HepG2 (cell line): ENCODE results near the gene PAFAH1B1. TPM values are rescaled to one million over a fixed set of nuclear protein-coding genes. Genes with fewer than 3 reads are reported as not detected.
A peak's percentile ranks its signal among the peaks of the same experiment; 100 is the strongest.

Source experiments
- ATAC-seq: fragments of 200-7000 bp; cut with Tn5 transposase; 3 replicates; pipeline ENCODE4 v1.9.1; 2020; ENCODE audit warnings: mild to moderate bottlenecking, moderate library complexity
- BruUV-seq: library from RNA; stranded (reverse); fragments of 400-500 nt; replicated peaks from 2 replicates; lab custom pipeline; 2021; lab: Mats Ljungman, UMichigan
- CTCF ChIA-PET: fragments of 300-600 bp; formaldehyde crosslinking; extraction: SDS; loops from one replicate; lab custom pipeline; 2021; ENCODE audit warnings: low total read pairs, inconsistent platforms, low intra/inter-chr PET ratio; lab: Yijun Ruan, JAX
- POLR2A ChIA-PET: fragments of 350-600 bp; sonication (Branson Sonifier 250); formaldehyde crosslinking; loops from one replicate; lab custom pipeline; 2020; ENCODE audit warnings: antibody characterized with exemption, inconsistent platforms; lab: Yijun Ruan, JAX
- DNase-seq: peaks from one replicate; pipeline ENCODE4 v3.0.0-alpha.2; 2015; ENCODE audit warnings: low spot score
- FAIRE-seq: peaks from 3 replicates; lab custom pipeline; 2011; peaks lifted over from hg19 to GRCh38; lab: Jason Lieb, UNC
- H2AFZ ChIP-seq: one replicate; pipeline ENCODE4 v1.6.1; 2011; ENCODE audit warnings: low read length, inconsistent platforms
- H3K27ac ChIP-seq: fragments of 300-600 bp; 3 replicates; pipeline ENCODE4 v1.8.0; 2011; ENCODE audit warnings: mixed run types, mild to moderate bottlenecking, mixed read lengths, low read length, inconsistent platforms; ENCODE audit not compliant: insufficient read depth; ENCODE audit errors: extremely low read length
- H3K27me3 ChIP-seq, 2 experiments: fragments of 200-600 bp in 1 of 2; 2 replicates in 1 of 2; 3 replicates in 1 of 2; pipeline versions ENCODE4 v1.6.0 to v1.8.0; 2011; ENCODE audit warnings: low read length in 2 of 2, mild to moderate bottlenecking in 2 of 2, moderate library complexity in 2 of 2, inconsistent platforms in 1 of 2; ENCODE audit not compliant: insufficient read depth in 2 of 2, control insufficient read depth in 1 of 2
- H3K36me3 ChIP-seq, 2 experiments: fragments of 200-600 bp in 1 of 2; replicated peaks in 1 of 2; 2 replicates in 1 of 2; 3 replicates in 1 of 2; pipeline versions ENCODE4 v1.5.1 to v1.8.0; 2011; ENCODE audit warnings: low read length in 2 of 2, inconsistent platforms in 1 of 2; ENCODE audit not compliant: insufficient read depth in 2 of 2, control insufficient read depth in 1 of 2
- H3K4me1 ChIP-seq: 2 replicates; pipeline ENCODE4 v1.5.1; 2012; ENCODE audit warnings: low read length, inconsistent platforms; ENCODE audit not compliant: insufficient read depth
- H3K4me2 ChIP-seq: 2 replicates; pipeline ENCODE4 v1.6.0; 2011; ENCODE audit warnings: low read depth, low read length, inconsistent platforms
- H3K4me3 ChIP-seq, 3 experiments: fragments of 200-600 bp in 1 of 3; sonication (generic), shearing (Covaris generic) in 1 of 3; replicated peaks in 1 of 3; 2 replicates each; pipeline ENCODE4 v1.5.1; 2011 to 2016; ENCODE audit warnings: low read length in 3 of 3, inconsistent platforms in 2 of 3, low read depth in 2 of 3, mild to moderate bottlenecking in 2 of 3, control low read depth in 1 of 3, mixed read lengths in 1 of 3; ENCODE audit not compliant: insufficient read depth in 1 of 3
- H3K79me2 ChIP-seq: one replicate; pipeline ENCODE4 v1.6.1; 2011; ENCODE audit warnings: low read length, inconsistent platforms; ENCODE audit not compliant: insufficient read depth
- H3K9ac ChIP-seq: 2 replicates; pipeline ENCODE4 v1.6.0; 2011; ENCODE audit warnings: mild to moderate bottlenecking, low read depth, low read length, inconsistent platforms; ENCODE audit not compliant: insufficient read depth
- H3K9me3 ChIP-seq: 2 replicates; pipeline ENCODE4 v1.5.1; 2012; ENCODE audit warnings: mild to moderate bottlenecking, low read length
- H4K20me1 ChIP-seq: 2 replicates; pipeline ENCODE4 v1.6.0; 2011; ENCODE audit warnings: inconsistent platforms, mild to moderate bottlenecking, low read length, moderate library complexity; ENCODE audit not compliant: insufficient read depth
- ATF1 ChIP-seq: IDR thresholded peaks from 2 replicates; pipeline ENCODE4 v1.6.1; 2016; ENCODE audit warnings: mild to moderate bottlenecking, control low read depth
- FOXJ3 ChIP-seq: sonication (generic); formaldehyde crosslinking; IDR thresholded peaks from 2 replicates; pipeline ENCODE4 v1.4.0; 2020; ENCODE audit warnings: missing genetic modification reagents, mild to moderate bottlenecking, borderline replicate concordance
- HNF4A ChIP-seq: sonication (generic); formaldehyde crosslinking; IDR thresholded peaks from 2 replicates; pipeline ENCODE4 v1.4.0; 2020; ENCODE audit warnings: missing genetic modification reagents
- HNF4G ChIP-seq, 2 experiments: sonication (generic) in 1 of 2; formaldehyde crosslinking in 1 of 2; IDR thresholded peaks; 2 replicates each; pipeline versions ENCODE4 v1.4.0 to v1.6.1; 2011 to 2020; ENCODE audit warnings: borderline replicate concordance in 2 of 2, low read depth in 2 of 2, mild to moderate bottlenecking in 2 of 2, low read length in 1 of 2, missing genetic modification reagents in 1 of 2, moderate library complexity in 1 of 2
- HNRNPLL ChIP-seq: fragments of 200-400 bp; formaldehyde crosslinking; IDR thresholded peaks from 2 replicates; pipeline ENCODE4 v1.6.1; 2017; ENCODE audit warnings: mild to moderate bottlenecking, low read depth, low read length; ENCODE audit not compliant: poor library complexity, severe bottlenecking
- ISX ChIP-seq: sonication (generic); formaldehyde crosslinking; conservative IDR thresholded peaks from 2 replicates; pipeline ENCODE4 v1.5.0; 2020; ENCODE audit warnings: missing genetic modification reagents
- MIER2 ChIP-seq: IDR thresholded peaks from 2 replicates; pipeline ENCODE4 v1.6.1; 2016; ENCODE audit warnings: missing biosample characterization, missing genetic modification reagents
- NFYC ChIP-seq: IDR thresholded peaks from 2 replicates; pipeline ENCODE4 v1.6.1; 2016; ENCODE audit warnings: missing genetic modification reagents, missing compliant biosample characterization
- ZFP36L2 ChIP-seq: sonication (generic); formaldehyde crosslinking; IDR thresholded peaks from 2 replicates; pipeline ENCODE4 v1.4.0; 2020; ENCODE audit warnings: missing genetic modification reagents
- ZNF552 ChIP-seq: sonication (generic); formaldehyde crosslinking; IDR thresholded peaks from 2 replicates; pipeline ENCODE4 v1.9.0; 2022; ENCODE audit warnings: missing genetic modification reagents, mild to moderate bottlenecking, borderline replicate concordance
- ZNF709 ChIP-seq: sonication (generic); formaldehyde crosslinking; IDR thresholded peaks from 2 replicates; pipeline ENCODE4 v1.5.0; 2020; ENCODE audit warnings: mild to moderate bottlenecking, missing genetic modification reagents
- WGBS: methylation state at CpG from one replicate; pipeline ENCODE4 v1.1.6; 2017; ENCODE audit warnings: low lambda C conversion rate; 5-methylcytosine and 5-hydroxymethylcytosine counted together
- in situ Hi-C: cut with HindIII; loops from 2 replicates; pipeline ENCODE4 v1.10.0; 2017; ENCODE audit warnings: low pct_unique_long_range_greater_than_20kb; ENCODE audit not compliant: extremely low pct_ligation_motif_present
- intact Hi-C: fragments of 100-400 bp; cut with micrococcal nuclease; formaldehyde crosslinking; loops from one replicate; pipeline ENCODE4 v1.10.0; 2022; ENCODE audit not compliant: unreplicated experiment
- polyA plus RNA-seq, 8 experiments: library from polyadenylated mRNA; depleted of rRNA in 3 of 8; stranded (reverse) in 7 of 8; unstranded in 1 of 8; fragments of >200 nt; fragmentation: Illumina TruSeq in 4 of 8; extraction: Trizol in 4 of 8; gene quantifications; 2 replicates each; pipeline versions ENCODE4 v1.2.1 to v1.2.3, GENCODE V29; 2011 to 2016; ENCODE audit warnings: low read depth in 4 of 8, missing spikeins in 1 of 8, mixed read lengths in 1 of 8; ENCODE audit not compliant: insufficient read depth in 1 of 8
- total RNA-seq, 5 experiments: library from RNA; depleted of rRNA; stranded (reverse); fragments of >200 nt; fragmentation: Illumina TruSeq; extraction: Trizol; gene quantifications; 2 replicates each; pipeline ENCODE4 v1.2.3, GENCODE V29; 2016; ENCODE audit warnings: low read depth in 1 of 5
- TF ChIP-seq, protein P1 (sequence below): sonication (generic); formaldehyde crosslinking; IDR thresholded peaks from 2 replicates; pipeline ENCODE4 v1.8.0; 2022; ENCODE audit warnings: mild to moderate bottlenecking, missing genetic modification reagents, moderate library complexity
- TF ChIP-seq, protein P2 (sequence below): sonication (generic); formaldehyde crosslinking; IDR thresholded peaks from 2 replicates; pipeline ENCODE4 v1.4.0; 2020; ENCODE audit warnings: mild to moderate bottlenecking, missing genetic modification reagents
- TF ChIP-seq, protein P3 (sequence below): sonication (generic); formaldehyde crosslinking; IDR thresholded peaks from 2 replicates; pipeline ENCODE4 v1.4.0; 2020; ENCODE audit warnings: missing genetic modification reagents, borderline replicate concordance

The PAFAH1B1 gene
- total and polyA plus RNA-seq, 2 of the 13 experiments (the other 11 are each of a cell fraction or from before 2014, with no cell fraction given), result 46.0 to 64.9 TPM

DNA sequence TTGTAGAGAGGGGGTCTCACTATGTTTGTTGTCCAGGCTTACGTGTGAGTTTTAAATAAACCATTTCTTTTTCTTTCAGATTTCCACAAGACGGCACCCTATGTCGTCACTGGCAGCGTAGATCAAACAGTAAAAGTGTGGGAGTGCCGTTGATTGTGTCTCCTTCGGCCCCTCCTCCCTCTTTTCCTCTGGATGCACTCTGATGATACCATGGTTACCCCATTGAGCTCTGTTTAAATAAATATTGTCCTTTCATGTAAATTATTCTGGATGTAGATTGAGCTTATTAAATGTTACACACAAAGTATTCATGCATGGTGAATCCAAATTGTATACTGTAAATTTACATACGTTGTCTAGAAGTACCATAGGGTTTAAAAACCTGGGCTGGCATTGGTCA lies 88.2 kb downstream of the PAFAH1B1 start:
- no peak for DNase-seq
- BruUV-seq, result no TSS peak
- 94% methylated on average over 7 of the region's 7 CpGs for WGBS

DNA sequence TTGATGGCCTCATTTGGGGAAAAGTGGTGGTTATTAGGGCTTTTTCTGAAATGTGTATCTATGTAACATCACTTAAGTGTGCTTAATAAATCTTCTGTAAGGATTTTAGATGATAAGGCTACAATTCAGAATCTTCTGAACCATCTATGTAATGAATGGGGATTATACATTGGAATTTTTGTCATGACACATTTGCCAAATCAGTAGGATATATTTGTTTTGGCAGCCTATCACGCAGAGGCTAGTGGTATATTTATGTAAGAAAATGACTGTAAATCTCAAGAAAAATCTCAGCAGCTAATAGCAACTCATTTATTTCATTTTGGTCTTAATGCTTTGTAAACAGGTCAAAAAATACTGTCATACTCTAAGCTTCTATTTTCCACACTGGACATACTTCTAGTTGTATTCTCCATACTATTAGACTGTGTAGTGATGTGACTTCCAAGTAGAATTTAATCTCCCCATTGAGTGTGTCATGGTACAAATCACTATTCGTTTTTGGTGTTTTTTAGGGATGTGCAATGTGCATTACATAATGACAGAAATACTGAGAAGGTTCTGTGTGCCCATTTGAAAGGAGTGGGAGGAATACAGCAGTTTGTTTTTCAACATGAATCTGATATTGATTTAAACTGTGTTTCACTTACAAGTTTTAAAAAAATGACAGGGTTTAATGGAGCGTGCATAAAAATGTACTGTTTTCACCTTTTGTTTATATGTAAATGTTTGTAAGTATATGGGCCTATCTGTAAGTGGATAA lies 88.9 kb downstream of the PAFAH1B1 start:
- no peak for FAIRE-seq
- CTCF ChIA-PET, result no interaction called here
- no peak for TF ChIP-seq ZNF552 (CRISPR knock-in tag)
- no peak for TF ChIP-seq HNF4G (IDR thresholded peaks at IDR 0.05; ENCODE audit: borderline replicate concordance, low read depth, low read length)
- TF ChIP-seq HNF4G (CRISPR knock-in tag; IDR thresholded peaks at IDR 0.05; ENCODE audit: borderline replicate concordance, low read depth), result no peak
- no peak for TF ChIP-seq HNRNPLL
- TF ChIP-seq, protein P1, sequence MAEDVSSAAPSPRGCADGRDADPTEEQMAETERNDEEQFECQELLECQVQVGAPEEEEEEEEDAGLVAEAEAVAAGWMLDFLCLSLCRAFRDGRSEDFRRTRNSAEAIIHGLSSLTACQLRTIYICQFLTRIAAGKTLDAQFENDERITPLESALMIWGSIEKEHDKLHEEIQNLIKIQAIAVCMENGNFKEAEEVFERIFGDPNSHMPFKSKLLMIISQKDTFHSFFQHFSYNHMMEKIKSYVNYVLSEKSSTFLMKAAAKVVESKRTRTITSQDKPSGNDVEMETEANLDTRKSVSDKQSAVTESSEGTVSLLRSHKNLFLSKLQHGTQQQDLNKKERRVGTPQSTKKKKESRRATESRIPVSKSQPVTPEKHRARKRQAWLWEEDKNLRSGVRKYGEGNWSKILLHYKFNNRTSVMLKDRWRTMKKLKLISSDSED, result no peak
- TF ChIP-seq ZFP36L2 (CRISPR knock-in tag), result no peak
- no peak for TF ChIP-seq ISX (CRISPR knock-in tag)
- no peak for TF ChIP-seq NFYC (CRISPR knock-in tag)
- TF ChIP-seq, protein P2, sequence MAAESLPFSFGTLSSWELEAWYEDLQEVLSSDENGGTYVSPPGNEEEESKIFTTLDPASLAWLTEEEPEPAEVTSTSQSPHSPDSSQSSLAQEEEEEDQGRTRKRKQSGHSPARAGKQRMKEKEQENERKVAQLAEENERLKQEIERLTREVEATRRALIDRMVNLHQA (CRISPR knock-in tag), result no peak
- TF ChIP-seq FOXJ3 (CRISPR knock-in tag), result no peak
- no peak for TF ChIP-seq HNF4A
- TF ChIP-seq MIER2 (CRISPR knock-in tag), result no peak
- no peak for TF ChIP-seq ZNF709 (CRISPR knock-in tag)
- TF ChIP-seq ATF1 (CRISPR knock-in tag), result no peak

More for the DNA sequence above, 88.2 kb downstream of the PAFAH1B1 start:
- H3K27ac ChIP-seq, result no peak overlapping the region
- H3K79me2 ChIP-seq, result no peaks in the 10 kb centered on the region
- no peak overlapping the region for H3K4me3 ChIP-seq
- H3K4me1 ChIP-seq, result no peaks in the 10 kb centered on the region
- FAIRE-seq (no peak), ATAC-seq (no peak)
- no peak overlapping the region for H2AFZ ChIP-seq
- intact Hi-C loops (no loop called here), in situ Hi-C loops (no loop called here)
- POLR2A ChIA-PET, result no interaction called here
- H3K9ac ChIP-seq, result no peak overlapping the region
- CTCF ChIA-PET, result no interaction called here
- H4K20me1 ChIP-seq, result no peaks in the 10 kb centered on the region
- TF ChIP-seq, protein P3, sequence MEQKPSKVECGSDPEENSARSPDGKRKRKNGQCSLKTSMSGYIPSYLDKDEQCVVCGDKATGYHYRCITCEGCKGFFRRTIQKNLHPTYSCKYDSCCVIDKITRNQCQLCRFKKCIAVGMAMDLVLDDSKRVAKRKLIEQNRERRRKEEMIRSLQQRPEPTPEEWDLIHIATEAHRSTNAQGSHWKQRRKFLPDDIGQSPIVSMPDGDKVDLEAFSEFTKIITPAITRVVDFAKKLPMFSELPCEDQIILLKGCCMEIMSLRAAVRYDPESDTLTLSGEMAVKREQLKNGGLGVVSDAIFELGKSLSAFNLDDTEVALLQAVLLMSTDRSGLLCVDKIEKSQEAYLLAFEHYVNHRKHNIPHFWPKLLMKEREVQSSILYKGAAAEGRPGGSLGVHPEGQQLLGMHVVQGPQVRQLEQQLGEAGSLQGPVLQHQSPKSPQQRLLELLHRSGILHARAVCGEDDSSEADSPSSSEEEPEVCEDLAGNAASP (CRISPR knock-in tag), result no peak
- no peak overlapping the region for H3K4me2 ChIP-seq
- H3K27me3 ChIP-seq, result no peaks in the 10 kb centered on the region
- peaks cover 8 to 41% of the 10 kb centered on the region in 2 experiments; a peak in 4 of 5 replicates for H3K36me3 ChIP-seq
- no peaks in the 10 kb centered on the region for H3K9me3 ChIP-seq

More for the DNA sequence above, 88.9 kb downstream of the PAFAH1B1 start:
- BruUV-seq, result TSS peak; percentile 8
- no peak for DNase-seq
- 88% methylated on average over 3 of the region's 3 CpGs for WGBS
- in situ Hi-C loops (no loop called here), intact Hi-C loops (no loop called here)
- Histone ChIP-seq H3K27ac (no peak overlapping the region), H3K4me1 (no peaks in the 10 kb centered on the region), H4K20me1 (no peaks in the 10 kb centered on the region), H3K9ac (no peak overlapping the region), H3K4me2 (no peak overlapping the region), H3K27me3 (no peaks in the 10 kb centered on the region), H3K79me2 (no peaks in the 10 kb centered on the region), H3K4me3 (no peak overlapping the region), H3K36me3 (peaks cover 8 to 37% of the 10 kb centered on the region in 2 experiments; a peak in 4 of 5 replicates), H3K9me3 (no peaks in the 10 kb centered on the region), H2AFZ (no peak overlapping the region)
- no peak for ATAC-seq
- POLR2A ChIA-PET, result no interaction called here
